MM.1S (cell line): ENCODE results near the gene PRKCB.

Experiments used
- DNase-seq: peaks from one replicate; pipeline ENCODE4 v3.0.0-alpha.2; 2015
- H2AFZ ChIP-seq: fragments of 300-600 bp; sonication (generic); 2 replicates; pipeline ENCODE4 v1.6.0; 2016; ENCODE audit warnings: antibody characterized with exemption, low read length
- H3F3A ChIP-seq: fragments of 300-600 bp; sonication (generic); 2 replicates; pipeline ENCODE4 v1.6.1; 2016; ENCODE audit warnings: mild to moderate bottlenecking, antibody characterized with exemption, low read length, moderate library complexity, mixed read lengths; ENCODE audit not compliant: insufficient read depth
- H3K27ac ChIP-seq: fragments of 300-600 bp; sonication (generic); 2 replicates; pipeline ENCODE4 v1.5.1; 2016; ENCODE audit warnings: mild to moderate bottlenecking, low read length
- H3K27me3 ChIP-seq: fragments of 300-600 bp; sonication (generic); replicated peaks from 2 replicates; pipeline ENCODE4 v1.6.0; 2016; ENCODE audit warnings: low read length; ENCODE audit not compliant: insufficient read depth
- H3K36me3 ChIP-seq: fragments of 300-600 bp; sonication (generic); replicated peaks from 2 replicates; pipeline ENCODE4 v1.6.1; 2016; ENCODE audit warnings: mild to moderate bottlenecking, low read length, mixed read lengths; ENCODE audit not compliant: insufficient read depth
- H3K4me1 ChIP-seq: fragments of 300-600 bp; sonication (generic); 2 replicates; pipeline ENCODE4 v1.6.1; 2016; ENCODE audit warnings: low read length, mixed read lengths
- H3K4me2 ChIP-seq: fragments of 300-600 bp; sonication (generic); 2 replicates; pipeline ENCODE4 v1.6.0; 2016; ENCODE audit warnings: low read depth, low read length
- H3K4me3 ChIP-seq: fragments of 300-600 bp; sonication (generic); 2 replicates; pipeline ENCODE4 v1.5.1; 2016; ENCODE audit warnings: low read length, mixed read lengths
- H3K79me2 ChIP-seq: fragments of 300-600 bp; sonication (generic); 2 replicates; pipeline ENCODE4 v1.6.1; 2016; ENCODE audit warnings: mixed run types, low read length, mixed read lengths
- H3K9ac ChIP-seq: fragments of 300-600 bp; sonication (generic); 2 replicates; pipeline ENCODE4 v1.6.1; 2016; ENCODE audit warnings: low read length, mixed read lengths
- H3K9me2 ChIP-seq: fragments of 300-600 bp; sonication (generic); replicated peaks from 2 replicates; pipeline ENCODE4 v1.6.1; 2016; ENCODE audit warnings: mild to moderate bottlenecking, low read length, mixed read lengths; ENCODE audit not compliant: insufficient read depth
- H3K9me3 ChIP-seq: fragments of 300-600 bp; sonication (generic); replicated peaks from 2 replicates; pipeline ENCODE4 v1.6.1; 2016; ENCODE audit warnings: mild to moderate bottlenecking, low read length, mixed read lengths; ENCODE audit not compliant: insufficient read depth
- H4K20me1 ChIP-seq: fragments of 300-600 bp; sonication (generic); 2 replicates; pipeline ENCODE4 v1.6.1; 2016; ENCODE audit warnings: mild to moderate bottlenecking, low read length, moderate library complexity, mixed read lengths; ENCODE audit not compliant: insufficient read depth
- CTCF ChIP-seq: fragments of 300-600 bp; sonication (generic); IDR thresholded peaks from 2 replicates; pipeline ENCODE4 v1.5.1; 2016; ENCODE audit warnings: antibody characterized with exemption, low read length, mixed read lengths
- EZH2 ChIP-seq: fragments of 300-600 bp; sonication (generic); optimal IDR thresholded peaks from 2 replicates; pipeline ENCODE3; 2017; ENCODE audit warnings: low read depth, mild to moderate bottlenecking, antibody characterized with exemption, low read length, mixed read lengths
- EZH2phosphoT487 ChIP-seq: fragments of 300-600 bp; sonication (generic); IDR thresholded peaks from 2 replicates; pipeline ENCODE4 v1.6.1; 2018; ENCODE audit warnings: antibody characterized with exemption, low read length

PRKCB gene

GRCh38 chr16:23821467-23821866 is 14.3 kb upstream of the PRKCB start:
- H3F3A ChIP-seq, result peaks cover 1% of the 10 kb centered on the region; the same call in 1 of the 2 replicates
- no peaks in the 10 kb centered on the region for H3K79me2 ChIP-seq
- no peak overlapping the region for H3K27ac ChIP-seq
- no peak overlapping the region for H3K4me3 ChIP-seq
- no peak overlapping the region for H3K4me2 ChIP-seq
- H3K9me2 ChIP-seq, result no peaks in the 10 kb centered on the region
- H3K36me3 ChIP-seq, result no peaks in the 10 kb centered on the region
- H3K4me1 ChIP-seq, result peaks cover 7% of the 10 kb centered on the region
- no peaks in the 10 kb centered on the region for H3K9me3 ChIP-seq
- no peak overlapping the region for H2AFZ ChIP-seq
- H4K20me1 ChIP-seq, result no peaks in the 10 kb centered on the region
- H3K9ac ChIP-seq, result no peak overlapping the region
- peaks cover 12% of the 10 kb centered on the region for H3K27me3 ChIP-seq
- DNase-seq, result no peak
- no peak for TF ChIP-seq EZH2
- TF ChIP-seq EZH2phosphoT487, result no peak
- TF ChIP-seq CTCF, result no peak

GRCh38 chr16:23821875-23822688 is 13.7 kb upstream of the PRKCB start:
- no peaks in the 10 kb centered on the region for H4K20me1 ChIP-seq
- no peak overlapping the region for H3K4me2 ChIP-seq
- no peak for TF ChIP-seq EZH2
- TF ChIP-seq CTCF, result no peak
- TF ChIP-seq EZH2phosphoT487, result no peak
- H3K9me3 ChIP-seq, result no peaks in the 10 kb centered on the region
- H3K27me3 ChIP-seq, result peaks cover 12% of the 10 kb centered on the region
- H3F3A ChIP-seq, result peaks cover 6% of the 10 kb centered on the region
- no peaks in the 10 kb centered on the region for H3K36me3 ChIP-seq
- H3K9me2 ChIP-seq, result no peaks in the 10 kb centered on the region
- H2AFZ ChIP-seq, result no peak overlapping the region
- H3K27ac ChIP-seq, result no peak overlapping the region
- DNase-seq, result no peak
- peaks cover 13% of the 10 kb centered on the region for H3K4me1 ChIP-seq
- no peaks in the 10 kb centered on the region for H3K79me2 ChIP-seq
- no peak overlapping the region for H3K9ac ChIP-seq
- no peak overlapping the region for H3K4me3 ChIP-seq

- H3K9me2 ChIP-seq, result no peaks in the 10 kb centered on the region
- no peak overlapping the region for H2AFZ ChIP-seq
- no peak for TF ChIP-seq EZH2
- TF ChIP-seq CTCF, result no peak
- no peak for TF ChIP-seq EZH2phosphoT487
- H3K36me3 ChIP-seq, result no peaks in the 10 kb centered on the region
- H3K4me2 ChIP-seq, result no peak overlapping the region
- no peak overlapping the region for H3K4me3 ChIP-seq
- H3F3A ChIP-seq, result peaks cover 11% of the 10 kb centered on the region
- no peaks in the 10 kb centered on the region for H4K20me1 ChIP-seq
- DNase-seq, result no peak
- H3K4me1 ChIP-seq, result peaks cover 13% of the 10 kb centered on the region
- no peak overlapping the region for H3K27ac ChIP-seq
- no peaks in the 10 kb centered on the region for H3K9me3 ChIP-seq
- no peak overlapping the region for H3K9ac ChIP-seq
- H3K79me2 ChIP-seq, result no peaks in the 10 kb centered on the region
- peaks cover 12% of the 10 kb centered on the region for H3K27me3 ChIP-seq
Observed at GRCh38 chr16:23823475-23824384, 12.1 kb upstream of the PRKCB start.
